Hepatocyte (in vitro differentiated cells): Measurements from ENCODE around the gene MICAL2. TPM values are rescaled to one million over a fixed set of nuclear protein-coding genes. Genes with fewer than 3 reads are reported as not detected.

Experiments
- DNase-seq: peaks from one replicate; pipeline ENCODE4 v3.0.0-alpha.2; 2016; ENCODE audit warnings: low spot score
- H2AFZ ChIP-seq: fragments of 200-600 bp; sonication (generic); 2 replicates; pipeline ENCODE4 v1.6.0; 2016; ENCODE audit warnings: antibody characterized with exemption, mild to moderate bottlenecking
- H3K27ac ChIP-seq: fragments of 200-600 bp; sonication (generic); 2 replicates; pipeline ENCODE4 v1.5.1; 2016; ENCODE audit warnings: mild to moderate bottlenecking
- H3K27me3 ChIP-seq: fragments of 200-600 bp; sonication (generic); 2 replicates; pipeline ENCODE4 v1.6.1; 2016
- H3K36me3 ChIP-seq: fragments of 200-600 bp; sonication (generic); replicated peaks from 2 replicates; pipeline ENCODE4 v1.5.1; 2016; ENCODE audit warnings: low read depth; ENCODE audit not compliant: insufficient read depth
- H3K4me1 ChIP-seq: fragments of 200-600 bp; sonication (generic); 2 replicates; pipeline ENCODE4 v1.5.1; 2016; ENCODE audit warnings: mild to moderate bottlenecking, moderate library complexity; ENCODE audit not compliant: insufficient read depth
- H3K4me2 ChIP-seq: fragments of 200-600 bp; sonication (generic); 2 replicates; pipeline ENCODE4 v1.6.0; 2016
- H3K4me3 ChIP-seq: fragments of 200-600 bp; sonication (generic); 2 replicates; pipeline ENCODE4 v1.5.1; 2016; ENCODE audit warnings: mild to moderate bottlenecking
- H3K79me2 ChIP-seq: fragments of 200-600 bp; sonication (generic); 2 replicates; pipeline ENCODE4 v1.6.0; 2017; ENCODE audit warnings: mild to moderate bottlenecking
- H3K9me2 ChIP-seq: fragments of 200-600 bp; sonication (generic); replicated peaks from 2 replicates; pipeline ENCODE4 v1.6.0; 2017; ENCODE audit warnings: mild to moderate bottlenecking; ENCODE audit not compliant: insufficient read depth
- H3K9me3 ChIP-seq: fragments of 200-600 bp; sonication (generic); 2 replicates; pipeline ENCODE4 v1.5.1; 2016; ENCODE audit warnings: low read depth, mild to moderate bottlenecking
- H4K20me1 ChIP-seq: fragments of 200-600 bp; sonication (generic); 2 replicates; pipeline ENCODE4 v1.6.0; 2016; ENCODE audit warnings: mild to moderate bottlenecking; ENCODE audit not compliant: insufficient read depth, poor library complexity, severe bottlenecking
- EZH2 ChIP-seq: fragments of 200-600 bp; sonication (generic); IDR thresholded peaks from 2 replicates; pipeline ENCODE4 v1.6.1; 2016; ENCODE audit warnings: antibody characterized with exemption, mild to moderate bottlenecking, borderline replicate concordance
- EZH2phosphoT487 ChIP-seq: fragments of 200-600 bp; sonication (generic); IDR thresholded peaks from one replicate; pipeline ENCODE4 v1.6.1; 2018; ENCODE audit warnings: antibody characterized with exemption, mild to moderate bottlenecking, low read depth, moderate library complexity; ENCODE audit not compliant: unreplicated experiment, severe bottlenecking
- WGBS: methylation state at CpG from one replicate; pipeline ENCODE4 v1.1.6; 2016; ENCODE audit warnings: low lambda C conversion rate; ENCODE audit errors: missing lambda C conversion rate; 5-methylcytosine and 5-hydroxymethylcytosine counted together
- polyA plus RNA-seq: library from polyadenylated mRNA; unstranded; fragments of >200 nt; fragmentation: Nextera tagmentation; extraction: Ambion mirVana; gene quantifications from 2 replicates; pipeline ENCODE4 v1.2.1, GENCODE V29; 2016
- total RNA-seq: library from RNA; depleted of rRNA; stranded (reverse); fragments of >200 nt; gene quantifications from 2 replicates; pipeline ENCODE4 v1.2.3, GENCODE V29; 2014
- TF ChIP-seq, protein P1 (sequence below): fragments of 200-600 bp; sonication (generic); IDR thresholded peaks from 2 replicates; pipeline ENCODE4 v1.5.1; 2016; ENCODE audit warnings: antibody characterized with exemption, mild to moderate bottlenecking; ENCODE audit not compliant: poor library complexity

Gene MICAL2
- total and polyA plus RNA-seq, 2 experiments from 2014 or later = 36.8 to 56.0 TPM

- H3K4me2 ChIP-seq = no peak overlapping the region
- no peaks in the 10 kb centered on the region for H3K79me2 ChIP-seq
- no peaks in the 10 kb centered on the region for H3K27me3 ChIP-seq
- peaks cover 25% of the 10 kb centered on the region for H3K4me1 ChIP-seq
- H3K4me3 ChIP-seq = no peak overlapping the region
- TF ChIP-seq EZH2phosphoT487 = no peak
- no peak for TF ChIP-seq EZH2
- TF ChIP-seq, protein P1, sequence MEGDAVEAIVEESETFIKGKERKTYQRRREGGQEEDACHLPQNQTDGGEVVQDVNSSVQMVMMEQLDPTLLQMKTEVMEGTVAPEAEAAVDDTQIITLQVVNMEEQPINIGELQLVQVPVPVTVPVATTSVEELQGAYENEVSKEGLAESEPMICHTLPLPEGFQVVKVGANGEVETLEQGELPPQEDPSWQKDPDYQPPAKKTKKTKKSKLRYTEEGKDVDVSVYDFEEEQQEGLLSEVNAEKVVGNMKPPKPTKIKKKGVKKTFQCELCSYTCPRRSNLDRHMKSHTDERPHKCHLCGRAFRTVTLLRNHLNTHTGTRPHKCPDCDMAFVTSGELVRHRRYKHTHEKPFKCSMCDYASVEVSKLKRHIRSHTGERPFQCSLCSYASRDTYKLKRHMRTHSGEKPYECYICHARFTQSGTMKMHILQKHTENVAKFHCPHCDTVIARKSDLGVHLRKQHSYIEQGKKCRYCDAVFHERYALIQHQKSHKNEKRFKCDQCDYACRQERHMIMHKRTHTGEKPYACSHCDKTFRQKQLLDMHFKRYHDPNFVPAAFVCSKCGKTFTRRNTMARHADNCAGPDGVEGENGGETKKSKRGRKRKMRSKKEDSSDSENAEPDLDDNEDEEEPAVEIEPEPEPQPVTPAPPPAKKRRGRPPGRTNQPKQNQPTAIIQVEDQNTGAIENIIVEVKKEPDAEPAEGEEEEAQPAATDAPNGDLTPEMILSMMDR = no peak
- no peaks in the 10 kb centered on the region for H3K36me3 ChIP-seq
- H4K20me1 ChIP-seq = no peaks in the 10 kb centered on the region
- DNase-seq = no peak
- no peak overlapping the region for H2AFZ ChIP-seq
- no peaks in the 10 kb centered on the region for H3K9me2 ChIP-seq
- no peak overlapping the region for H3K27ac ChIP-seq
- 97% methylated on average over 8 of the region's 8 CpGs for WGBS
- no peaks in the 10 kb centered on the region for H3K9me3 ChIP-seq
Observed at GRCh38 chr11:12226093-12226492, 115.7 kb downstream of the MICAL2 start.

- WGBS = 79% methylated on average over 7 of the region's 7 CpGs
- peak; percentile 63 for DNase-seq
- peaks cover 16% of the 10 kb centered on the region for H3K4me1 ChIP-seq
- no peak overlapping the region for H3K4me3 ChIP-seq
- no peaks in the 10 kb centered on the region for H3K9me3 ChIP-seq
- TF ChIP-seq, protein P1 = no peak
- TF ChIP-seq EZH2 (no peak), EZH2phosphoT487 (no peak)
- H2AFZ ChIP-seq = no peak overlapping the region
- H3K9me2 ChIP-seq = no peaks in the 10 kb centered on the region
- H3K27ac ChIP-seq = peak overlapping the region; percentile 96
- H3K36me3 ChIP-seq = no peaks in the 10 kb centered on the region
- H4K20me1 ChIP-seq = no peaks in the 10 kb centered on the region
- no peaks in the 10 kb centered on the region for H3K27me3 ChIP-seq
- no peak overlapping the region for H3K4me2 ChIP-seq
- no peaks in the 10 kb centered on the region for H3K79me2 ChIP-seq
Observed at GRCh38 chr11:12229450-12230229, 119.2 kb downstream of the MICAL2 start.

DNA sequence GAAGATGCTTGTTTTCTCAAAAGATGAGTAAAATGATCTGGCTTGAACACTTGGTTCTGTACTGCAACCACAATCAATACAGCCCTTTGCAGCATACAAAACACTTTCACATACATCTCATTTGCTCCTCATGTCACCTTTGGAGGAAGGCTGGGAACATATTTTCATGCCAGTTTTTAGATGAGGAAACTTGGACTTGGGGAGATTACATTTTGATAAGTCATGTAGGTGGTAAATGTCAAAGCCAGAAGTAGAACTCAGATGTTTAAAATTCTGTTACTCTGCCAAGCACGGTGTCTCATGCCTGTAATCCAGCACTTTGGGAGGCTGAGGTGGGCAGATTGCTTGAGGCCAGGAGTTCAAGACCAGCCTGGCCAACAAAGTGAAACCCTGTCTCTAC is 121.8 kb downstream of the MICAL2 start:
- Histone ChIP-seq H3K27me3 (no peaks in the 10 kb centered on the region), H4K20me1 (no peaks in the 10 kb centered on the region), H3K4me1 (peaks cover 22% of the 10 kb centered on the region), H3K9me2 (no peaks in the 10 kb centered on the region), H3K27ac (no peak overlapping the region), H3K9me3 (no peaks in the 10 kb centered on the region), H2AFZ (no peak overlapping the region), H3K4me3 (no peak overlapping the region), H3K36me3 (no peaks in the 10 kb centered on the region), H3K4me2 (no peak overlapping the region), H3K79me2 (no peaks in the 10 kb centered on the region)
- no peak for DNase-seq
- no peak for TF ChIP-seq EZH2
- TF ChIP-seq, protein P1 = no peak
- WGBS = 81% methylated on average over 1 of the region's 1 CpG
